Peyer's patch (tissue), 4 donors: ENCODE data around the gene PTPRZ1. TPM values are rescaled to one million over a fixed set of nuclear protein-coding genes. Genes with fewer than 3 reads are reported as not detected.

Source experiments
- DNase-seq, 3 donors: peaks; one replicate each; pipeline ENCODE4 v3.0.0-alpha.2; 2017 to 2019
- H3K27ac ChIP-seq, 4 donors: fragments of 200-600 bp; sonication (generic); one replicate each; pipeline ENCODE4 v1.5.1; 2016 to 2019
- H3K27me3 ChIP-seq, 2 donors: fragments of 200-600 bp; sonication (generic); one replicate each; pipeline ENCODE4 v1.5.1; 2019
- H3K36me3 ChIP-seq, 3 donors: fragments of 200-600 bp; sonication (generic); one replicate each; pipeline ENCODE4 v1.5.1; 2016 to 2019
- H3K4me1 ChIP-seq, 4 donors: fragments of 200-600 bp; sonication (generic); one replicate each; pipeline ENCODE4 v1.5.1; 2016 to 2019
- H3K4me3 ChIP-seq, 4 donors: fragments of 200-600 bp; sonication (generic); 1 replicate in 3 of 4; 2 replicates in 1 of 4; pipeline ENCODE4 v1.5.1; 2016 to 2019; ENCODE audit warnings: mild to moderate bottlenecking in 1 of 4
- H3K9me3 ChIP-seq, 4 donors: fragments of 200-600 bp; sonication (generic); one replicate each; pipeline ENCODE4 v1.5.1; 2016 to 2019; ENCODE audit warnings: mild to moderate bottlenecking in 1 of 4
- CTCF ChIP-seq, 6 experiments: fragments of 450-650 bp in 4 of 6; fragments of 200-600 bp in 2 of 6; sonication (generic) in 1 of 6; IDR thresholded peaks; one replicate each; pipeline ENCODE4 v1.5.1; 2017 to 2019; ENCODE audit warnings: antibody characterized with exemption in 6 of 6, mild to moderate bottlenecking in 3 of 6, moderate library complexity in 1 of 6
- POLR2A ChIP-seq, 2 donors: fragments of 450-650 bp; IDR thresholded peaks; one replicate each; pipeline ENCODE4 v1.5.1; 2017; ENCODE audit warnings: antibody characterized with exemption in 2 of 2, mild to moderate bottlenecking in 2 of 2, moderate library complexity in 2 of 2
- total RNA-seq, 4 donors: library from RNA; depleted of rRNA; stranded (reverse); fragments of >200 nt; gene quantifications; one replicate each; pipeline ENCODE4 v1.1.0, GENCODE V29; 2016

PTPRZ1 gene
- total RNA-seq, 4 donors from 2014 or later: 0.54 to 1.7 TPM; not detected in 2

- Histone ChIP-seq H3K4me3 (no peak overlapping the region), H3K4me1 (no peaks in the 10 kb centered on the region), H3K9me3 (no peaks in the 10 kb centered on the region), H3K36me3 (no peaks in the 10 kb centered on the region), H3K27me3 (no peaks in the 10 kb centered on the region), H3K27ac (no peak overlapping the region)
- no peak for DNase-seq
- TF ChIP-seq CTCF (IDR thresholded peaks at IDR 0.05): no peak
- no peak for TF ChIP-seq POLR2A (IDR thresholded peaks at IDR 0.05)
Observed at GRCh38 chr7:122054393-122054792, 181.4 kb downstream of the PTPRZ1 start.

GRCh38 chr7:122055073-122055472 lies 182.1 kb downstream of the PTPRZ1 start:
- Histone ChIP-seq H3K27ac (no peak overlapping the region), H3K4me1 (no peaks in the 10 kb centered on the region), H3K36me3 (no peaks in the 10 kb centered on the region), H3K9me3 (no peaks in the 10 kb centered on the region), H3K27me3 (no peaks in the 10 kb centered on the region), H3K4me3 (no peak overlapping the region)
- DNase-seq: no peak
- TF ChIP-seq CTCF (IDR thresholded peaks at IDR 0.05) (no peak), POLR2A (IDR thresholded peaks at IDR 0.05) (no peak)

- Histone ChIP-seq H3K36me3 (no peaks in the 10 kb centered on the region), H3K9me3 (no peaks in the 10 kb centered on the region), H3K4me1 (no peaks in the 10 kb centered on the region), H3K27ac (no peak overlapping the region), H3K4me3 (no peak overlapping the region), H3K27me3 (no peaks in the 10 kb centered on the region)
- TF ChIP-seq POLR2A (IDR thresholded peaks at IDR 0.05): no peak
- TF ChIP-seq CTCF (IDR thresholded peaks at IDR 0.05): no peak
- no peak for DNase-seq
Observed at GRCh38 chr7:122056977-122057376, 184.0 kb downstream of the PTPRZ1 start.

GRCh38 chr7:122059542-122059941 lies 186.6 kb downstream of the PTPRZ1 start:
- no peaks in the 10 kb centered on the region for H3K36me3 ChIP-seq
- TF ChIP-seq CTCF (IDR thresholded peaks at IDR 0.05) (no peak), POLR2A (IDR thresholded peaks at IDR 0.05) (no peak)
- H3K9me3 ChIP-seq: no peaks in the 10 kb centered on the region
- DNase-seq: no peak
- H3K4me3 ChIP-seq: no peak overlapping the region
- no peaks in the 10 kb centered on the region for H3K4me1 ChIP-seq
- no peaks in the 10 kb centered on the region for H3K27me3 ChIP-seq
- H3K27ac ChIP-seq: no peak overlapping the region

- TF ChIP-seq POLR2A (IDR thresholded peaks at IDR 0.05) (no peak), CTCF (IDR thresholded peaks at IDR 0.05) (no peak)
- Histone ChIP-seq H3K9me3 (no peaks in the 10 kb centered on the region), H3K4me3 (no peak overlapping the region), H3K4me1 (no peaks in the 10 kb centered on the region), H3K27me3 (no peaks in the 10 kb centered on the region), H3K36me3 (no peaks in the 10 kb centered on the region), H3K27ac (no peak overlapping the region)
- DNase-seq: no peak
Observed at GRCh38 chr7:122063146-122063545, 190.2 kb downstream of the PTPRZ1 start.

- no peak overlapping the region for H3K4me3 ChIP-seq
- no peak for TF ChIP-seq POLR2A (IDR thresholded peaks at IDR 0.05)
- TF ChIP-seq CTCF (IDR thresholded peaks at IDR 0.05): no peak
- no peaks in the 10 kb centered on the region for H3K36me3 ChIP-seq
- H3K27me3 ChIP-seq: no peaks in the 10 kb centered on the region
- no peak overlapping the region for H3K27ac ChIP-seq
- no peak for DNase-seq
- H3K9me3 ChIP-seq: no peaks in the 10 kb centered on the region
- H3K4me1 ChIP-seq: no peaks in the 10 kb centered on the region
Observed at GRCh38 chr7:122064971-122065370, 192.0 kb downstream of the PTPRZ1 start.
